Measurements from ENCODE around the gene TPCN2.

- TF ChIP-seq CTCF (conservative IDR thresholded peaks at IDR 0.05; ENCODE audit: low read depth, low read length) (no peak), EZH2 (IDR thresholded peaks at IDR 0.05; ENCODE audit: borderline replicate concordance, low read depth, low read length, poor library complexity, severe bottlenecking) (no peak)
These were observed 43.5 kb upstream of the TPCN2 start for GRCh38 chr11:69005183-69005630.

Measured in A673 (cell line).